Measurements from ENCODE around the gene MRPL20. TPM values are rescaled to one million over a fixed set of nuclear protein-coding genes. Genes with fewer than 3 reads are reported as not detected.
A peak's percentile ranks its signal among the peaks of the same experiment; 100 is the strongest.
"Not testable (repeated sequence)": the region's sequence is repeated elsewhere in the genome, so short reads cannot be mapped to it uniquely, and the experiment has no call there.

MRPL20 gene
- total RNA-seq, result 155 TPM
- long read RNA-seq, transcript MRPL20-201 (4 exons, 721 nt), result major isoform, 92 of 107 reads
- long read RNA-seq, partial matches to known transcripts, result 4 of 107 reads
- long read RNA-seq, other reads (novel, unspliced or antisense), result 10 of 107 reads

- DNase-seq (peak; percentile 97), ATAC-seq (peak; percentile 97)
- intact Hi-C loops (cut with micrococcal nuclease), result no loop called here
Observed at GRCh38 chr1:1406821-1407635, at the start of gene MRPL20. Gene MRPL20 (minus strand): TSS chr1:1407293. CDS start chr1:1407217, 76 bp downstream.

DNA sequence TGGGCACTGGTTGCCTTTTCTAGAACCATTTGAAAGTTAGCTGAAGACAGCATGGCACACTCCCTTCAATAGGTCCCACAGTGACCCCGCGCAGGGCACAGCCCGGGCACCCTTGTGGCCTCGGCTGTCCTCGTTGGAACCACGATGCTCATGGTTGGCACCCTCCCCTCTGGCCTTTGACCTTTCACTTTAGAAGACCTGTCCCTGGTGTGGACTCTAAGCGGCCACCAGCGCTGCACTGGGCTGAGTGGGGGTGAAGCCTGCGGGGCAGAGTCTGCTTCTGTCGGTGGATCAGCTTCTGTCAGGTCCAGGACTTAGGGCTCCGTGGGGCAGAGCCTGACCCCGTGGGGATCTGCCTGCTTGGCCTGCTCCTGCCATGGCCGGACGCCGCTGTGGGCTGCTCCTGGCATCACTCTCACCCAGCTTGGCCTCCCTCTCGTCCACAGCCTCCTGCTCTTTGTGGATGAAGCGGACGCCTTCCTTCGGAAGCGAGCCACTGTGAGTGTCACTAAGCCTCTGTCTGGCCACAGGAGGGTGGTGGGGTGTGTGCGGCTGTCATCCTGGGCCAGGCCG lies 49.7 kb upstream of the MRPL20 start:
- ATAC-seq; DNase-seq; intact Hi-C loops (cut with micrococcal nuclease): not testable (repeated sequence)

GRCh38 chr1:1455934-1456333 lies 48.8 kb upstream of the MRPL20 start:
- intact Hi-C loops (cut with micrococcal nuclease); ATAC-seq; DNase-seq: not testable (repeated sequence)

DNA sequence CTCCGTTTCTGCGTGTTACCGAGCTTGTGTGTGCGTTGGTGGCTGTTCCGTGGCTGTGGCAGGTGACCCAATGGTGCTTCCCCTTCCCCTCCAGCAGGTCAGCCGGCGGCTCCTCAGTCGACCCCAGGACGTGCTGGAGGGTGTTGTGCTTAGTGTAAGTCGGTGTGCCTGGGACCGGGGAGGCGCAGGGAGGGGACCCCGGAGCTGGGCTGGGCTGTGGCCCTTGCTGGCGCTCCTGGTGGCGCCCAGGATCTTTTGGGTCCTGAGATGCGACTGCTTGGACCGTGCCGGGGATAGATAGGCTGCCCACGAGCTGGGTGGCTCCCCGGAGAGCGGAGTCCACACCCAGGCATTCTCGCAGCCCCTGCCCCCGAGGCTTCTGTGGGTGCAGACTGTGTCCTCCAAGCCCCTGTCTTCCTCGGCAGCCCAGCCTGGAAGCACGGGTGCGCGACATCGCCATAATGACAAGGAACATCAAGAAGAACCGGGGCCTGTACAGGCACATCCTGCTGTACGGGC lies 48.3 kb upstream of the MRPL20 start:
- intact Hi-C loops (cut with micrococcal nuclease), result no loop called here
- ATAC-seq (no peak), DNase-seq (no peak)

DNA sequence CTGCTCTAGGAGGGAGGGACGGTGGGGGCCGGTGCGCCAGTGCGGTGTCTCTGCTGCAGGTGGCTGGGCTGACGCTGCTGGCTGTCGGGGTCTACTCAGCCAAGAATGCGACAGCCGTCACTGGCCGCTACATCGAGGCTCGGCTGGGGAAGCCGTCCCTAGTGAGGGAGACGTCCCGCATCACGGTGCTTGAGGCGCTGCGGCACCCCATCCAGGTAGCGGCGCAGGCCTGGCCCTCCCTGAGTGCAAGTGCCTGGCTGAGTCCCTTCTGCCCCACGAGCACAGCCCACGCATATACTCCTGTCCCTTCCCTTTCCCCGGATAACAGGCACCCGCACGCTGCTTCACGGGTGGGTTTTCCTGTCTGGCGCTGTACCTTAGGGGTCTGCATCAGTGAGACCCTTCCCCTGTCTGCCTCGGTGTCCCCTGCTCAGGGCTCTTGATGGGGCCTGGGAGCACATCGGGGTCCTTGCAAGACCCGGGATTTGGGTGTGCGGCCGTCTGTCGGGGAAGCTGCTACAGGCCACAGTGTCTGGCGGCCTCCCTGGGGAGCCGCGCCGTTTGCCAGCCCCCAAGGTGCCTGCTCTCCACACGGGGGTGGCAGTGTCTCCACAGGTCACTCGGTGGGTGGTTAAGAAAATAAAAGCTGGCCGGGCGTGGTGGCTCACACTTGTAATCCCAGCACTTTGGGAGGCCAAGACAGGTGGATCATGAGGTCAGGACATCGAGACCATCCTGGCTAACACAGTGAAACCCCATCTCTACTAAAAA lies 47.4 kb upstream of the MRPL20 start:
- ATAC-seq; intact Hi-C loops (cut with micrococcal nuclease); DNase-seq: not testable (repeated sequence)

GRCh38 chr1:1452882-1453281 lies 45.8 kb upstream of the MRPL20 start:
- intact Hi-C loops (cut with micrococcal nuclease), result no loop called here

DNA sequence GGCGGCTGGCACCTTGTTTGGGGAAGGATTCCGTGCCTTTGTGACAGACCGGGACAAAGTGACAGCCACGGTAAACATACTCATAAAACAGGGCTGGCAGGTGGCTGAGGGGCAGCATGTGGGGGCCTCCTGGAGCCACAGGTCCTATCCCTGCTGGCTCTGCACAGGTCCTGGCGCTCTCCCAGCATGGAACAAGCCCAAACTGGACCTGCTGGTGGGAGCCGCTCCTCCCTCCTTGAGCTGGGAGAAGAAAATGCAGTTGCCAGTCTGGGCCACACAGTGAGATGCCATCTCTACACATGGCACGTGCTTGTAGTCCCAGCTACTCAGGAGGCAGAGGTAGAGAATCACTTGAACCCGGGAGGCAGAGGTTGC lies 45.3 kb upstream of the MRPL20 start:
- intact Hi-C loops (cut with micrococcal nuclease); DNase-seq; ATAC-seq: not testable (repeated sequence)

More at GRCh38 chr1:1452882-1453281, 45.8 kb upstream of the MRPL20 start:
- ATAC-seq (no peak), DNase-seq (no peak)

DNA sequence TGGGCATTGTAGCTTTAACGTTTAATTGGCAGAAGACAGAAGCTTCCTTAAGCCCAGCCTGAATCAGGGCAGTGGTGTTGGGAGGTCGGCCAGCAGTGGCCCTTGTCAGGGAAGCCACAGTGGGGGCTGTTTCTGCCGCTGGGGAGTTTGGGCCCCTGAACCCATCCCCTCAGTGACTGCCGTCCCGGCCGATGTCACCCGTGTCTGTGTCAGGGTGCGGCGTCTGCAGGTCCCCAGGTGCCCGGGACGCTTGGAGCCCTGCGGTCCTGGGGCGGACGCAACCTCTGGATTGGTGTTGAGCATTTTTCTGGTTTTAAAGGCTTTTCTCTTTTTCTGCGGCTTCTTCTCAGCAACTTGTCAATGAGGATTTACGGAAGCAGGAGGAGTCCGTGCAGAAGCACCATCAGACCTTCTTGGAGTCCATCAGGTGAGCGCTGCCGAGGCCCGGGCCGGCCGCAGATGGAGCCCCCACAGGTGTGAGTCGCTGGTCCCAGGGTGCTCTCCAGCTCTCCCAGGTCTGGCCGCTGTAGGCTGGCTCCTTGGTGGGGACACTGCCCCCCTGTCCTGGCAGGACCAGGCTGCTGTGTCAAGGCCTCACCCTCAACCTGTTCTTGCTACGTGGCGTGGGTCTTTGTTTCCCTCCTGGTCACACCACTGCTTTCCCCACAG lies 44.7 kb upstream of the MRPL20 start:
- intact Hi-C loops (cut with micrococcal nuclease), result no loop called here
- ATAC-seq (no peak), DNase-seq (no peak)

DNA sequence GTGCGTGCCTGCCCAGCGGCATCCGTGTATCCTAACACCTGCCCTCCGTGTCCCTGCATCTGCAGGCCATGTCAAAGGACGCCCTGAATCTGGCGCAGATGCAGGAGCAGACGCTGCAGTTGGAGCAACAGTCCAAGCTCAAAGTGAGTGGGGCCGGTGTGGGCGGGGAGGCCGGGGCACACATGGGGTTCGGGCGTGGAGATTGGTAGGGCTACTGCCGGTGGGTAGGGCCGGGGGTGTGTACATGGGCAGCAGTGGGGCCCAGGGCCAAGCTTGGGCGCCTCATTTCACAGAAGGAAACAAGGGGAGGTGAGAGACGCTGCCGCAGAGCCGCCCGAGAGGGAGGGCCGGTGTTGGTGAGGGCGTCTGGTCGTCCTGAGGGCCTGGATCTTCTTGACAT lies 43.5 kb upstream of the MRPL20 start:
- DNase-seq; ATAC-seq; intact Hi-C loops (cut with micrococcal nuclease): not testable (repeated sequence)

GRCh38 chr1:1449099-1449739 lies 42.1 kb upstream of the MRPL20 start, which contains the start of gene ATAD3C:
Gene ATAD3C (plus strand): TSS chr1:1449689. CDS start chr1:1450684, 995 bp downstream.
- ATAC-seq, result no peak
- no peak for DNase-seq
- intact Hi-C loops (cut with micrococcal nuclease), result no loop called here

- intact Hi-C loops (cut with micrococcal nuclease); DNase-seq; ATAC-seq: not testable (repeated sequence)
Observed at GRCh38 chr1:1446631-1447030, 39.5 kb upstream of the MRPL20 start.

GRCh38 chr1:1442069-1442770 lies 35.1 kb upstream of the MRPL20 start:
- DNase-seq, result no peak
- intact Hi-C loops (cut with micrococcal nuclease), result no loop called here
- no peak for ATAC-seq

DNA sequence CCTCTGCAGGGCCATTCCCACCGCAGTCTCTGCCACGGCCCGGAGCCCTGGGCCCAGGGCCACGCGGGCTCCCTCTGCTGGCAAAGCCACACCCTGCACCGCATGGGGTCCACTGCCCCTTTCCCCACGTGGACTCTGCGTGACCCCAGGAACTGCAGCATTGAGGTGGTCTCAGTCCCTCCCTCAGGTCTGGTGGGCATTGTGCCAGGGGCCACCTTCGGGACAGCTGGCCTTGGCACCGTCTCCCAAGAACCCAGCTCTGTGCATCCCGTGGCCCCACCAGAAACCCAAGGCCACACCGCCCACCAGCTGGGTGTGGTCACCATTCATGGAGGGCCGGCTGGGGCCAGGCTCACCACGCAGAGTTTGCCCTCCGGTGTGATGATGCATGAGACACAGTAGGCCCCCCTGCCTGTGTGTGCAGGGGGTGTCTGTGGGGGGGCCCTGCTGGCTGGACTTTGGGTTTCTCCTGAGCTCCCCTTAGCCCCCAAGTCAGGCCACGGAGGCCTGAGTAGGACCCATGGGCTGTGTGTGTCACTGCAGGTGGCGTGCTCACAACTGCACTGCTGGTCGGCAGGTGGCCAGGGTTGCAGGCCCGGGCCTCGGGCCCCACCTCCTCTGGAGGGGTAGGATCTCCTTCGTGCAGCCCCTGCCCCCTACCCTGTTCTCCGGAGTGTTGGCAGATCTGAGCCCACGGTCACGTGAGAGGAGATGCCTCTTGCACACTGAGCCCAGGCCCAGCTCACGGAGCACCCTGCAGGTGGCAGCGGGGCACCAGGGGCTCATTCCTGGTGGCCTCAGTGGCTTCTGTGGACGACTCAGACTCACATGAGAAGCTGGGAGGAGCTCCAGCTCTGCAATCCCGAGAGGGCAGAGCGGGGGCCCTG lies 34.2 kb upstream of the MRPL20 start:
- DNase-seq (peak; percentile 75), ATAC-seq (peak; percentile 85)
- intact Hi-C loops (cut with micrococcal nuclease), result no loop called here

- DNase-seq, result no peak
- intact Hi-C loops (cut with micrococcal nuclease), result no loop called here
- ATAC-seq, result no peak
Observed at GRCh38 chr1:1440262-1441001, 33.3 kb upstream of the MRPL20 start.

GRCh38 chr1:1439546-1440261 lies 32.6 kb upstream of the MRPL20 start:
- intact Hi-C loops (cut with micrococcal nuclease), result no loop called here
- DNase-seq (no peak), ATAC-seq (no peak)
